OCI-LY7 (cell line): ENCODE results near the gene DEFB119. TPM values are rescaled to one million over a fixed set of nuclear protein-coding genes. Genes with fewer than 3 reads are reported as not detected.

Experiments used
- BruUV-seq: library from RNA; stranded (reverse); fragments of 400-500 nt; replicated peaks from 2 replicates; lab custom pipeline; 2021; lab: Mats Ljungman, UMichigan
- CTCF ChIA-PET: fragments of 300-600 bp; sonication (Branson Sonifier 250); formaldehyde crosslinking; loops from one replicate; lab custom pipeline; 2022; ENCODE audit warnings: antibody characterized with exemption; ENCODE audit not compliant: unreplicated experiment; lab: Charles Lee
- POLR2A ChIA-PET: fragments of 300-600 bp; sonication (Branson Sonifier 250); formaldehyde crosslinking; loops from one replicate; lab custom pipeline; 2022; ENCODE audit warnings: antibody characterized with exemption; lab: Charles Lee
- DNase-seq: peaks from one replicate; pipeline ENCODE4 v3.0.0-alpha.2; 2015; ENCODE audit warnings: low spot score
- H2AFZ ChIP-seq: fragments of 200-600 bp; sonication (generic), shearing (Covaris generic); 2 replicates; pipeline ENCODE4 v1.6.1; 2014; ENCODE audit warnings: mild to moderate bottlenecking, antibody characterized with exemption, low read length, moderate library complexity
- H3K27ac ChIP-seq: fragments of 200-600 bp; sonication (generic); 2 replicates; pipeline ENCODE4 v1.5.1; 2014; ENCODE audit warnings: mixed run types, low read depth, mild to moderate bottlenecking, moderate library complexity, low read length, inconsistent platforms; ENCODE audit not compliant: poor library complexity, severe bottlenecking
- H3K36me3 ChIP-seq: fragments of 200-600 bp; sonication (generic); 2 replicates; pipeline ENCODE4 v1.6.1; 2014; ENCODE audit warnings: mild to moderate bottlenecking, antibody characterized with exemption, low read length, moderate library complexity, mixed read lengths; ENCODE audit not compliant: insufficient read depth
- H3K4me1 ChIP-seq: fragments of 200-600 bp; sonication (generic); 2 replicates; pipeline ENCODE4 v1.5.1; 2014; ENCODE audit warnings: mild to moderate bottlenecking, low read length; ENCODE audit not compliant: insufficient read depth, poor library complexity, severe bottlenecking
- H3K4me2 ChIP-seq: fragments of 200-600 bp; sonication (generic); 2 replicates; pipeline ENCODE4 v1.6.1; 2014; ENCODE audit warnings: mild to moderate bottlenecking, low read length
- H3K4me3 ChIP-seq: fragments of 200-600 bp; sonication (generic); 2 replicates; pipeline ENCODE4 v1.5.1; 2014; ENCODE audit warnings: mild to moderate bottlenecking, low read depth, low read length; ENCODE audit not compliant: poor library complexity, severe bottlenecking
- H3K79me2 ChIP-seq: fragments of 200-600 bp; sonication (generic); 2 replicates; pipeline ENCODE4 v1.6.1; 2016; ENCODE audit warnings: low read depth, mild to moderate bottlenecking, low read length, moderate library complexity, mixed read lengths; ENCODE audit not compliant: insufficient read depth
- H3K9me2 ChIP-seq: fragments of 200-600 bp; sonication (generic); 2 replicates; pipeline ENCODE4 v1.6.1; 2016; ENCODE audit warnings: mild to moderate bottlenecking, low read length, mixed read lengths; ENCODE audit not compliant: insufficient read depth
- H3K9me3 ChIP-seq: fragments of 200-600 bp; sonication (generic); 2 replicates; pipeline ENCODE4 v1.6.1; 2014; ENCODE audit warnings: mild to moderate bottlenecking, mixed run types, low read length, mixed read lengths
- H4K20me1 ChIP-seq: fragments of 200-600 bp; sonication (generic); 2 replicates; pipeline ENCODE4 v1.6.1; 2014; ENCODE audit warnings: mild to moderate bottlenecking, antibody characterized with exemption, low read length, moderate library complexity, mixed read lengths; ENCODE audit not compliant: insufficient read depth
- CTCF ChIP-seq: fragments of 200-600 bp; sonication (generic); conservative IDR thresholded peaks from 2 replicates; pipeline ENCODE4 v1.5.1; 2014; ENCODE audit warnings: mild to moderate bottlenecking, antibody characterized with exemption, low read length, moderate library complexity, mixed read lengths
- EZH2phosphoT487 ChIP-seq: fragments of 200-600 bp; sonication (generic); IDR thresholded peaks from 2 replicates; pipeline ENCODE4 v1.6.1; 2018; ENCODE audit warnings: low read depth, borderline replicate concordance, mild to moderate bottlenecking, mixed run types, antibody characterized with exemption, low read length, moderate library complexity, mixed read lengths
- intact Hi-C: fragments of 100-400 bp; cut with micrococcal nuclease; formaldehyde crosslinking; loops from one replicate; pipeline ENCODE4 v1.10.0; 2022; ENCODE audit not compliant: unreplicated experiment
- total RNA-seq, 2 experiments: library from RNA; depleted of rRNA in 1 of 2; stranded (reverse); fragments of >200 nt in 1 of 2; shearing (Covaris generic) in 1 of 2; gene quantifications; 2 replicates each; pipeline ENCODE4 v1.2.3, GENCODE V29; 2014 to 2022

The DEFB119 gene
- total RNA-seq, 2 experiments from 2014 or later, result not detected

- ChIA-PET CTCF (no interaction called here), POLR2A (no interaction called here)
- TF ChIP-seq EZH2phosphoT487 (no peak), CTCF (no peak)
- H3K4me3 ChIP-seq, result no peak overlapping the region
- H3K4me2 ChIP-seq, result no peak overlapping the region
- H2AFZ ChIP-seq, result no peak overlapping the region
- H3K27ac ChIP-seq, result no peak overlapping the region
- intact Hi-C loops, result no loop called here
- no peak for DNase-seq
- H3K36me3 ChIP-seq, result no peaks in the 10 kb centered on the region
- H4K20me1 ChIP-seq, result no peaks in the 10 kb centered on the region
- BruUV-seq, result no TSS peak
- H3K9me3 ChIP-seq, result no peaks in the 10 kb centered on the region
- H3K9me2 ChIP-seq, result no peaks in the 10 kb centered on the region
- no peaks in the 10 kb centered on the region for H3K79me2 ChIP-seq
- no peaks in the 10 kb centered on the region for H3K4me1 ChIP-seq
Observed at GRCh38 chr20:31363295-31363694, 27.1 kb downstream of the DEFB119 start.

GRCh38 chr20:31355981-31356380 is 34.4 kb downstream of the DEFB119 start:
- intact Hi-C loops, result no loop called here
- H3K4me2 ChIP-seq, result no peak overlapping the region
- DNase-seq, result no peak
- CTCF ChIA-PET, result no interaction called here
- no peaks in the 10 kb centered on the region for H3K36me3 ChIP-seq
- H3K9me3 ChIP-seq, result no peaks in the 10 kb centered on the region
- no peak overlapping the region for H3K27ac ChIP-seq
- TF ChIP-seq EZH2phosphoT487, result no peak
- no peaks in the 10 kb centered on the region for H4K20me1 ChIP-seq
- H3K4me1 ChIP-seq, result no peaks in the 10 kb centered on the region
- H3K79me2 ChIP-seq, result no peaks in the 10 kb centered on the region
- POLR2A ChIA-PET, result interaction anchor here (0.6 to 1.0 kb wide), 3 partner anchors 11 to 17 kb away, joined by 3 to 5 read pairs (median 3); no protein-coding TSS in a partner anchor
- H2AFZ ChIP-seq, result no peak overlapping the region
- no peak overlapping the region for H3K4me3 ChIP-seq
- no TSS peak for BruUV-seq
- H3K9me2 ChIP-seq, result no peaks in the 10 kb centered on the region

- H2AFZ ChIP-seq, result no peak overlapping the region
- no peaks in the 10 kb centered on the region for H3K4me1 ChIP-seq
- no peaks in the 10 kb centered on the region for H3K9me3 ChIP-seq
- H4K20me1 ChIP-seq, result no peaks in the 10 kb centered on the region
- BruUV-seq, result no TSS peak
- no peak overlapping the region for H3K4me2 ChIP-seq
- no peaks in the 10 kb centered on the region for H3K36me3 ChIP-seq
- ChIA-PET POLR2A (no interaction called here), CTCF (no interaction called here)
- H3K9me2 ChIP-seq, result no peaks in the 10 kb centered on the region
- no peak overlapping the region for H3K4me3 ChIP-seq
- DNase-seq, result no peak
- intact Hi-C loops, result no loop called here
- H3K79me2 ChIP-seq, result no peaks in the 10 kb centered on the region
- H3K27ac ChIP-seq, result no peak overlapping the region
- TF ChIP-seq CTCF (no peak), EZH2phosphoT487 (no peak)
Observed at GRCh38 chr20:31341470-31341869, 48.9 kb downstream of the DEFB119 start.
